HG02642 (cell line): ENCODE results near the gene DPH3.
"Not testable (repeated sequence)": the region's sequence is repeated elsewhere in the genome, so short reads cannot be mapped to it uniquely, and the experiment has no call there.

ENCODE experiments used
- ATAC-seq: cut with Tn5 transposase; IDR thresholded peaks from one replicate; pipeline ENCODE4 v1.9.1; 2021; ENCODE audit warnings: mild to moderate bottlenecking; ENCODE audit not compliant: unreplicated experiment, poor library complexity

The DPH3 gene

DNA sequence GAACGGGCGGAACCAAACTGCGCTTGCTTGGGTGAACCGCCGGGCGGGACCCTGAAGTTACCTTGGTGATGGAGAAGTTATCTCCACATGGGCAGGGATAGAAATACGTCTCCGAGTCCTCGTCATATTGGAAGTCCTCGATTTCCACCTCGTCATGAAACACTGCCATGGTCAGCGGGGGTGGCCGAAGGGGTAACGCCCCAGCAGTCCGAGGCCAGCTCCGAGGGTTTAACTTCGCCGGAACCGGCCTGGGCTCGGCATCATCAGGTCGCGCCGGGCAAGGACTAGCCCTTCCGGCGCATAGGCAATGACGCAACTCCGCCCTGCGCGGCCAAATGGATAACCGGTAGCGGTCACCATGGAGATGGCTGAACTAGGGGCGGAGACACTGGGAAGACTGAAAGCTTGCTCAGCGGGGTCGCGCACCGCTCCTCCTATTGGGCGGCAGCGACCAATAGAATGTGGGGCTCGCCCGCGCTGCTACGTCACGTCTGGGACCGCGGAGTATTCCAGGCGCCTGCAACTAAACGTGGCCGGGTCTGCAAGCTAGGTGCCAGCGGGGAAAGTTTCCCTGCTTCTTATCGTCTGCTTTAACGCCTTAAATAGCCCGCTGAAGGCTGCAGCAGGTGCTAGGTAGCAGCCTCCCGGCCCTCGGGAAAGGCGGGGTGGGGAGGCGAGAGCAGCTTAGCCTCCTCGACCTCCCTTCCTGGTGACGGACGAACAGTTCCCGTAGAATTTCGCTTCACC lies at the start of gene DPH3, which contains the start of gene OXNAD1:
TSS of gene DPH3 (minus strand) at position 236 of the 747 bp plus-strand sequence. CDS start at position 169, 67 bp downstream.
TSS of gene OXNAD1 (plus strand) at position 505 of the 747 bp plus-strand sequence. CDS start 5,741 bp downstream, outside the sequence.
- peak; percentile 100 for ATAC-seq

DNA sequence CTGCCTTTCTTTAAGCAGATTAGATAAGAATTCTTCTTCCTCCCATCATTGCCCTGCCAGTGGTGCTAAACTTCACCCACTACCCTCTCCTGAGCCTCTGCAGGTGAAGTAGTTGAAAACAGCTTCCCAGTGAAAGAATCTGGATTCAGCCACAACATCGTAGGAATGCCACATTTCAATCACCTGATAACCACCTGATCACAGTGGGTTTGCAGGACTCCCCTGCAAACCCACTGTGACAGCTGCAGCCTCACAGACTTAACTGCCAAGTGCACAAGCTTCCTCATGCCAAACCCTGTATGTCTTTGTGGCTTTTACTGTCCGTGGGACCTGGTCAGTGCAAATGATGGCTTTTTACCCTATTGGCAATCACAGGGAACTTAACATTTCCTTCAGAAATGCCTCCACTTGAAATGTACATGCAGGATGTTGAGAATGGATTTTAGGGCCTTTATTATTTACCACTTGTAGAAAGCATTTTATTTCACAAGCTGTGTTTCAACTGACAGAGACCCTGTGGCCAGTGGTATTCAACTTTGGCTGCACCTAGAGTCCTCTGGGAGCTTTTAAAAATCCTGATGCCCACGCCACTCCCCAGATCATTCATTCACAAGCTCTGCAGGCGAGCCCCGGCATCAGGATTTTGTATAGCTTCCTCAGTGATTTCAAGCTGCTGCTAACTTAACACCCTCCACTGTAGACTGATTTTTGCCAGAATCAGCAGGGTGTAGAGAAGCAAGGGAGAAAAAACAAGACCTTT lies 49.3 kb upstream of the DPH3 start:
- ATAC-seq = no peak

DNA sequence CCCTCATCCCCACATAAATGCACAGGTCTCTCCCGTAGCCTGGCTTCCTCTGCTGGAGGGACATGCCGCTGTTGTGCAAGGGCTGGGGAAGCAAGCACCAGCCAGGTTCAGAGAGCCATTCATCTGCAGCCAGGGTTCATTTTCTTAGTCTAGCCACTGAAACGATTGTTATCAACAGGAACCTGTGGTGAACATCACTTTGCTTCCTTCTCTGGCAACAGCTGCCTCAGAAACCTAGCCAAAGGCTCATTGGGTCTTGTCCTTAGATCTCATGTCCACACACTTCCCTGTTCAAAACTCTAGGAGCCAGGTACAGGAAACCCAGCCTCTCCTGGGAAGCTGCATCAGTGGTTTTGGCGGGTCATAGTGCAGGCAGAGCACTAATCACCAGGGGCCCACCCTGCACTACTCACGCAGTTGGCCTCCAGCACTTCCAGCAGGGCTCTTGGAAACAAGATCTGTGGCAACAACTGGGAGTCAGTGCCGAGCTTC lies 47.3 kb upstream of the DPH3 start:
- ATAC-seq = peak; percentile 61

DNA sequence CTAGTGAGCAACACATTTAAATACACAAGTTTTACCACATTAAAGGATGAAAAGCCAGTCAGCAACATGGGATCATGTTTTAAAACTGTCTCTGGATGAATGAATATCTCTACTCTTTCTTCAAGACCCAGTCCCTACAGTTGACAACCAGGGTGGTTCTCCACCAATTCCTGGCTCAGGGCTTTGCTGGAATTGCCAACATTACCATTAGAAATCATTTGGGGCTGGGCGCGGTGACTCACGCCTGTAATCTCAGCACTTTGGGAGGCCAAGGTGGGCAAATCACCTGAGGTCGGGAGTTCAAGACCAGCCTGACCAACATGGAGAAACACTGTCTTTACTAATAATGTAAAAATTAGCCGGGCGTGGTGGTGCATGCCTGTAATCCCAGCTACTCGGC lies 45.7 kb upstream of the DPH3 start:
- not testable (repeated sequence) for ATAC-seq

DNA sequence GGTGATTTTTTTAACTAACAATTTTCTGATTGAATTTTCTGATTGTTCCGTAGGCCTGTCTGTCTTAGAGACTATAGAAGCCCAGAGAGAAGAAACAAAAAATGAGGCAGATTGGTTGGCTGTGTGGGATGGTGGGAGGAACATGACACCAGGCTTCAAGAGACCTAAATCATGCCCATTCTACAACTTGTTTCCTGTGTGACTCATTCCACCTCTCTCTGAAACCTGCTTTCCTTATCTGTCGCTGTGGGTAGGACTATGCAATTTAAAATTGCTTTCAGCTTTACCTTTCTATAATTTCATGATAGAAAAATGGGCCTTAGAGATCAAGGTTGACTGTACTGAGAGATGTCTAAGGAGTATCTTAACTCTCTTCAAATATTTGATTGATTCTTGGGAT lies 44.8 kb upstream of the DPH3 start:
- peak; percentile 82 for ATAC-seq

DNA sequence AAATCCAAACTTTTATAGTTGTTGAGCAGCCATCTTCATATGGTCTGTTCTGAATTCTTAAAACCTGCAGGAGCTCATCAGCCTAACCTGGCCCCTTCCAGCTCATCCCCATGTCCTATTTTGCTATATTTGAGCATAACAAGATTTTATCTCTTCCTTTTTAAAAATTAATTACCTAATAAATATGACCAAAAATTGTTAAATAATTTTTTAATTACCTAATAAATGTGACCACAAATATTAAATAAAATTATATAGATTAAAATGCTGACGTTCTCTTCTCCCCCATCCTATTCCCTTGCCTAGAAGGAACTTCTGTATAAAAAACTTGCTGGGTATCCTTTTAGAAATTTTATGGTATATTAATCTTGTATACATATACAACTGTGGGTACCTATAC lies 44.0 kb upstream of the DPH3 start:
- ATAC-seq = no peak

GRCh38 chr3:16307832-16308531 lies 43.2 kb upstream of the DPH3 start:
- no peak for ATAC-seq

- no peak for ATAC-seq
Measured at GRCh38 chr3:16305111-16305541, 40.4 kb upstream of the DPH3 start.

DNA sequence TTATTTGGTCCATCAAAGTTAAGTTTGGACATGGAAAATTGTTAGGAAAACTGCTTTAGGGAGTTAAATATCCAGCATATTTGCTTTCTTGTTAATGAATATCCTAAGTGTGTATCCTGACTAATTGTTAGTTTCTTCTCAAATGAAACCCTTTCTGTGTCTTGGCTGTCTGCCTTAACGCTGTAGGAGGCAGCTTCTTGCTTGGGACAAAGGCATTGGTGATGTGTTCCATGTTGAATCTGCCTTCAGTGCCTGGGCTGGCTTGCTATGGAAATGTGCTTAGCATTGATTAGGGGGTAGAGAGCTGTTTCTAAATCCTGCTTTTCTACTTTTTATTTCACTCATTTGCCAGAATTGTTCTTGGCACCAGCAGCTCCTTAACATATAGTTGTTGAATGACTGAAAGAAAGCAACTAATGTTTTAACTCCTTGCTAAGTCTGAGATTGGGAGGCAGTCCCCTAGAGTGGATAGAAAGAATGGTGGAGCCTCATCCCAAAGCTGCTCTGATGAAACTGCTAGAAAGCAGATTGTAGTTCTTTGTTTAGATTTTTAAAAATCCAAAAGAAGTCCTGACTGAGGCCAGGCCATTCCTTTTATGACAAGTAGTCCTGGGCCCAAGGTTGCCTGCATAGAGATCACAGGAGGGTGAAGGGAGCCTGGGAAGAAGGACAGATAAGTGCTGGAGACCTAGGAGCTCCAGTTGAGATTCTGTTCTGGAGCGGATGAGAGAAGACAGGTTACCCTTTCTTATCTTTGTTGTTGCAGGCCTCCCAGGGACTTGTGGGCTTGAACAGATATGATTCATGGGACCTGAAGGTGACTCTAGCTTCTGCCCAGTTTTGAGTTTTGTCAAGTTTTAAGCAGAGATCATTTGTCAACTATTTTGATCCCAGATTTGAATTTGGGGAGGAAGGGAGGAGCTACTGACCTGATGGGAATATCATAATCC lies 39.6 kb upstream of the DPH3 start:
- no peak for ATAC-seq

DNA sequence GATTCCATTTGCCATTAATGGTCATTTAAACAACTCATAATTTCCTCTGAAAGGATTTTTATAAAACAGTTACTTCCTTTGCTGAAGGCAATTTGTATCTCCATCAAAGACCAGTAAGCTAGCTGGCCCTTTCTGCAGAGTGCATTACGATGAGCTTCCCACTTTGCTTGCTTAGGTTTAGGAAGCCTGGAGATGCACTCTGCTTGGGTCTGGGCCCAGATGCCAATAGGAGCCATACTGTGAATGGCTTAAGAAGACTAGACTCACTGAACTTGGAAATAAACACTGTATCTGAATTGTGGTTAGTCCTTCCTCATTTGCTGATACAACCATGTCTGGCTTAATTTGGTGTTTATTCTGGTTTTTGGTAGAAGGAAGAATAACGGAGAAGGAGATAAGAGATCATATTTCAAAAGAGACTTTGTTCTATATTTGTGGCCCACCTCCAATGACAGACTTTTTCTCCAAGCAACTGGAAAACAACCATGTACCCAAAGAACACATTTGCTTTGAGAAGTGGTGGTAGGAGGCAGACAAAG lies 38.4 kb upstream of the DPH3 start:
- ATAC-seq = no peak

DNA sequence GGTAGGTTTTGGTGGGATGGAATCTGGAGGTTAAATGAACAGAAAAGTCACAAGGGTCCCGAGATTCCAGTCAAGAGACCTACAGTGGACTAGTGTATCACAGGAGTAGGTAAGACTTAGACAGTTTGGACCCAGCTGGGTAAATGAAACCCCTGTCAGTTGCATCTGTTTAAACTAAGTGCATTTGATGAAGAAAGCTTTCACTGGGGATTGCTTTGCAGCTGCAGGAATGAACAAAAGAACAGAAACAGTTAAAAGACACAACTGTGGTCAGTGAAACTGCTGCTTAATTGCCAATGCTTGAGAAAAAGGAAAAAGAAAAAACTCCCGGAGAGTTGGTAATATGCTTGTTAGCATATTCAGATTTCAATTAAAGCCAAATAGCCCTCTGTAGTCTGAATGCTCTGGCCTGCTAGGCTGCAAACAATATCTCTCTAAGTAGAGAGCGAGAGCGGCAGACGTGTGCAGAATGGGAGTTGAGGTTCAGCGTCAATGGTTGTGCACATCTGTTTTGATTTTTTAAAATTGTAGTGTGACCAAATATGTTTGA lies 37.4 kb upstream of the DPH3 start:
- ATAC-seq = no peak

DNA sequence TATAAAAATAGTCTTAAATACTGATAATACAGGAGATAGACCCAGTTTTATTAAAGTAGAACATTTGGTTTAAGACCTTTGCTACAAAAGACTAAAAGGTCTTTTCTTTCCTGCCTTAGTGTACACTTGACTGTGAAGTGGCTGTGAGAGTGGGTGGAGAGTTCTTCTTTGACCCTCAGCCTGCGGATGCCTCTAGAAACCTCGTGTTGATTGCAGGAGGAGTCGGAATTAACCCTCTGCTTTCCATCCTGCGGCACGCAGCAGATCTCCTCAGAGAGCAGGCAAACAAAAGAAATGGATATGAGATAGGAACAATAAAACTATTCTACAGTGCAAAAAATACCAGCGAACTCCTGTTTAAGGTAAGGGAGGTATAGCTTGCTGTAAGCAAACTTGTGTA lies 36.8 kb upstream of the DPH3 start:
- no peak for ATAC-seq

GRCh38 chr3:16300881-16301359 lies 36.2 kb upstream of the DPH3 start:
- ATAC-seq = no peak

DNA sequence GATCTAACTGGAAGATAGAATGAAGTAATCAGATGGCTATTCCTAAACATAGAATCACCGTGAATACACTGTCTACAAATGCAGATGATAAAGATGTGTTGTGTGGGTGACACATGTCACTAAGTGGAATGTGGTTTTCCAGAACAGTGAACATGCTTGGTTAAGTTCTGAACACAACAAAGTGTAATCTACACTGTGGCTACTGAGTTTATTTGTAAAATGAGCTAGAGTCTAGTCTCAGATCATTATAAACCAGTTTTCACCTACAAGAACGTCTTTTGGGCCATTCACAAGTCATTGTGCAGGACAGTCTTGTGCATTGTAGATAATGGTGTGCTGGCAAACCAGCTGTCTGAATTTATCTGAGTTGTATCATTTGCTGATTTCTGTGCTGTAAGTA lies 35.6 kb upstream of the DPH3 start:
- no peak for ATAC-seq

GRCh38 chr3:16299746-16300145 lies 35.0 kb upstream of the DPH3 start:
- ATAC-seq = no peak

DNA sequence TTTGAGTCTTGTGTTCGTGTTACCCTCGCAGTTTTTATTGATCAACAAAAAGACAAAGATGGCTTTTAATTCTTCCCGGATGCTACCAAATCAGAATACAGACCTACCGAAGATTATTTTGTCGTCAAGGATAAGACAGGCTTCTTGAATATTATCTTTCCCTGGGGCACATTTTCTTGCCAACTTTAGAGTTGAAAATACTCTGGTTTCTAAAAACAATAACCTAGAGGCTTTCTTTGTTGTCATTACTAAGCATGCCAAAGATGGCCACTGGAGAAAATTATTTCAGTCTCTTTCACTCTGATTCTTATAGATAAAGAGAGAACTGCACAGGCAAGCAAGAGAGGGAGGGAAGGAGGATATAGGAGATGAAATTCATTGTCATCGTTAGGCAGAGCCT lies 34.1 kb upstream of the DPH3 start:
- no peak for ATAC-seq

GRCh38 chr3:16297997-16298885 lies 33.5 kb upstream of the DPH3 start:
- no peak for ATAC-seq

DNA sequence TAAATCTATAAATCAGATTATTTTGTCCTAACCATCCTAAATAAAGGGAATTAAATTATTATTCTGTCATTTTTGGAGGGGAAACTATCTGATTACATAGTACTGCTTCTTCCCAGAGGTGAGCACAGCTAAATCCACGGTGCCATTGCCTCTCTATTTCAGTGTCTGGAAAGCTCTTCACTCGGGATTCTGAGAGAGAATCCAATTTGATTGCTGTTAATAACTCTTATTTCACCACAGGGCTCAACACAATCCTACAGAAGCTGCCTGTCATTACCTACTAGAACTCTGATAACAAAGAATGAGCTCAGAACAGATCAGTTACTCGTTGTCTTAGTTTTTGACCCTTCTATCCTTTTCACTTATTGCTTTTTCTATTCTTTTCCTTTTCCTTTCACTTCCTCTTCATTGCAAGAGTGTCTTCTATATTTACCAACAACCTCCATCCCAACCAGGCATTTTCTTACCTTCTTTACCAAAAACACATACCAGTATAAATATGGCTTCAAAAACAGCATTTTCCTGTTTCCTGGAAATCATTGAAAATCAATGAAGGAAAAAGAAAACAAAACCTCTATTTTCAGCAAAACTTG lies 30.7 kb upstream of the DPH3 start:
- ATAC-seq = no peak
